GM21737 (cell line): ENCODE data around the gene REXO5.
"Not testable (repeated sequence)": the region's sequence is repeated elsewhere in the genome, so short reads cannot be mapped to it uniquely, and the experiment has no call there.

Experiments used
- ATAC-seq: cut with Tn5 transposase; IDR thresholded peaks from one replicate; pipeline ENCODE4 v1.9.1; 2021; ENCODE audit warnings: mild to moderate bottlenecking, moderate library complexity; ENCODE audit not compliant: unreplicated experiment

REXO5 gene, protein sequence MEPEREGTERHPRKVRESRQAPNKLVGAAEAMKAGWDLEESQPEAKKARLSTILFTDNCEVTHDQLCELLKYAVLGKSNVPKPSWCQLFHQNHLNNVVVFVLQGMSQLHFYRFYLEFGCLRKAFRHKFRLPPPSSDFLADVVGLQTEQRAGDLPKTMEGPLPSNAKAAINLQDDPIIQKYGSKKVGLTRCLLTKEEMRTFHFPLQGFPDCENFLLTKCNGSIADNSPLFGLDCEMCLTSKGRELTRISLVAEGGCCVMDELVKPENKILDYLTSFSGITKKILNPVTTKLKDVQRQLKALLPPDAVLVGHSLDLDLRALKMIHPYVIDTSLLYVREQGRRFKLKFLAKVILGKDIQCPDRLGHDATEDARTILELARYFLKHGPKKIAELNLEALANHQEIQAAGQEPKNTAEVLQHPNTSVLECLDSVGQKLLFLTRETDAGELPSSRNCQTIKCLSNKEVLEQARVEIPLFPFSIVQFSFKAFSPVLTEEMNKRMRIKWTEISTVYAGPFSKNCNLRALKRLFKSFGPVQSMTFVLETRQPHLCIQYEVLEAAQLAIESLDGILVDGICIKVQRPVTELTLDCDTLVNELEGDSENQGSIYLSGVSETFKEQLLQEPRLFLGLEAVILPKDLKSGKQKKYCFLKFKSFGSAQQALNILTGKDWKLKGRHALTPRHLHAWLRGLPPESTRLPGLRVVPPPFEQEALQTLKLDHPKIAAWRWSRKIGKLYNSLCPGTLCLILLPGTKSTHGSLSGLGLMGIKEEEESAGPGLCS

DNA sequence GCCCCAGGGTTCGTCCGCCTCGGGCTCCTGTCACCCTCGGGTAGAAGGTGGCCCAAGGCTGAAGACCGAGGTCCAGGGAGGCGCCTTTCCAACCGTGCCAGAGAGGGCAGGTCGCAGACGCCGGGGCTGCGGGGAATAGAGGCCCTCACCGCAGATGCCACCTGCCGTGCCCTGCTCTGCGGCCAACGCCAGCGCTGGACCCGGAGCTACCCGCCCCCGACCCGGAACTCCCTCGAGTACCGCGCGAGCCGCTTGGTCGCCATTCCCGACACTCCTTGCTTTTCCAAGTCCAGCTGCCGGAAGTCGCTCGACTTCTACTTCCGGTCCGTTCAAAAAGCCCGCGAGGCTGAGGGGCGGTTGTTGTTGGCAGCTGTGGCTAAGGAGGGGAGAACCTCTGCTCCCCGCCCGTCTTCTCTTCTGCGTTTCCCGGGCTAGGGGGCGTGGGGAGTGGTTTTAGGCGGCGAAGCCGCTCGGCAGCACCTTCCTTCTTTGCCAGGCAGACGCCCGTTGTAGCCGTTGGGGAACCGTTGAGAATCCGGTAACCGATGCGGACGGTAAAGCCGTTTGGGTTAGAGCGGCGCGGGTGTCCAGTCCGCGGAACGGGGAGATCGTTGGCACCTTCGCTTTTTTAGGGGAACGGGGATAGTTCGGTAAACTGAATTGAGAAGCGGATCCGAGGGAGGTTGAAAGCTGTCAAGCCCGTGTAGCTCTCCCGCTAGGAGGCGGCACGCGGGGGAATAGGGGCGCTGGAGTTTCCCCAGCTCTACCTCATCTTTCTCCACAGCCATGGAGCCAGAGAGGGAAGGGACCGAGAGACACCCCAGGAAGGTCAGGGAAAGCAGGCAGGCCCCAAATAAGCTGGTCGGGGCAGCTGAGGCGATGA is at the start of gene REXO5, which contains the start of gene ERI2:
TSS of gene REXO5 (plus strand) at position 360 of the 883 bp plus-strand sequence. CDS start at position 787, 427 bp downstream.
TSS of gene ERI2 (minus strand) at position 305 of the 883 bp plus-strand sequence. CDS start at position 263, 42 bp downstream.
- ATAC-seq, result peak; percentile 66

DNA sequence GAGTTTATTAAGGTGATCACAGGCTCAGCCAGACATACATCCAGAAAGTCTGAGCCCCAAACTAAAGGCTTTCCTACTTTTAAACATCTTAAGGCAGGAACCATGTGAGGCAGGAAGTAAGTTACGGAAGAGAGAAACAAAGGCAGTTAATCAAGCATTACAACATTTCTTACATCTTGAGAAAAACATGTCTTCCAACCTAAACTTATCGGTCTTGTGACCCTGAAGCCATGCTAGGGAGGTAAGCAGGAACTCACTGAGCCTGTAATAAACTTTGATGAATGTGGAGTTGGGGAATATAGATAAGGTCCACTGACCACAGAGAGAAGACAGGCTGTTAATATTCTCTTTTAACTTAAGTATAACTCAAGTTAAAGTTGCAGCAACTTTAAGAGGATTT is 46.0 kb upstream of the REXO5 start:
- no peak for ATAC-seq

GRCh38 chr16:20761175-20761574 is 45.2 kb upstream of the REXO5 start:
- ATAC-seq, result no peak

DNA sequence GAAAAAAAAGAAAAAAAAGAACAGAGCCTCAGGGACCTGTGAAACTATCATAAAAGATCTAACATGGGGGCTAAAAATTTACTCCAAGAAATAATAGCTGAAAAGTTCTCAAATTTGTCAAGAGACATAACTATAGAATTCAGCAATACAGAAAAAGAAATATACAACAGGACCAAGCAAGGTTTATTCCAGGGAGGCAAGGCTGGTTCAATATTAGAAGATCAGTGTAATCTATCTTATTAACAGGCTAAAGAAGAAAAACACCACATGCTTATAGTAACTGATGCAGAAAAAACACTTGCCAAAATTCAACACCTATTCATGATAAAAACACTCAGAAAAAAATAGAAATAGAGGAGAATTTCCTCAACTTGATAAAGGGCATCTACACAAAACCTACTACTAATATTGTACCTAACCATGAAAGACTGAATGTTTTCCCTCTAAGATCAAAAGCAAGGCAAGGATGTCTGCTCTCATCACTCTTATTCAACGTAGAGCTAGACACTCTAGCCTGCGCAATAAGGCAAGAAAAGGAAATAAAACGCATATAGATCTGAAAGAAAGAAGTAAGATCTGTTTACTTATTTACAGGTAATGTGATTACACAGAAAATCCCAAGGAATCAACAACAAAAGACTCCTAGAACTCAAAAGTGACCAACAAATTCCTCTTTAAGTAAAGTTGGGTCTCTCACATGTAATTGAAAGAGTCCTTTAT is 43.8 kb upstream of the REXO5 start:
- no peak for ATAC-seq

GRCh38 chr16:20763461-20764232 is 42.7 kb upstream of the REXO5 start, which contains the start of gene ACSM3:
Gene ACSM3, plus strand, starts transcription at chr16:20764014. Its CDS starts 6,021 bp downstream, at chr16:20770035.
- peak; percentile 97 for ATAC-seq

DNA sequence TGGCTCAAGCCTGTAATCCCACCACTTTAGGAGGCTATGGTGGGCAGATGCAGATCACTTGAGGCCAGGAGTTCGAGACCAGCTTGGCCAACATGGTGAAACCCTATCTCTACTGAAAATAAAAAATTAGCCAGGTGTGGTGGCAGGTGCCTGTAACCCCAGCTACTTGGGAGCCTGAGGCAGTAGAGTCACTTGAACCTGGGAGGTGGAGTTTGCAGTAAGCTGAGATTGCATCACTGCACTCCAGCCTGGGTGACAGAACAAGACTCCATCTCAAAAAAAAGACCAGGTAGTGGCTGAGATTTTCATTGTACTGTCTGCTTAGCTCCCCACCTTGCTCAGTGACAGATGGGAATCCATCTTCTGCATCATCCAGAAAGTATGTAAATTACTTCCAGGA is 41.9 kb upstream of the REXO5 start:
- not testable (repeated sequence) for ATAC-seq

- ATAC-seq, result no peak
These were observed 40.6 kb upstream of the REXO5 start for GRCh38 chr16:20765732-20766131.

- ATAC-seq, result no peak
These were observed 40.0 kb upstream of the REXO5 start for GRCh38 chr16:20766294-20766693.

DNA sequence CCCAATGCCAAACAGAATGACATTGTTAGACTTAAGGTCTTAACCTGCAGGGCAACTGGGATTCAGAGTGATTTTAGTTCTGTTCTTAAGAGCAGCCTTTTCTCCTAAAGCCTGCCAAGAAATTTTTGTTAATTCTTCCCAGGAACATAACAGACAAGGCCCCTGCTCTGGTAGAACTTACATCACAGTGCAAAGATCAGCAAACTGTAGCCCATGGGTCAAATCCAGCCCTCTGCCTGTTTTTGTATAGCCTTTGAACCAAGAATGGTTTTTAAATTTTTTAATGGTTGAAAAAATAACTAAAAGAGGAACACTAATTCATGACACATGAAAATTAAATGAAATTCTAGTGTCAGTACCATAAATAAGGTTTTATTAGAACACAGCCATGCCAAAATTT is 38.8 kb upstream of the REXO5 start:
- ATAC-seq, result no peak

DNA sequence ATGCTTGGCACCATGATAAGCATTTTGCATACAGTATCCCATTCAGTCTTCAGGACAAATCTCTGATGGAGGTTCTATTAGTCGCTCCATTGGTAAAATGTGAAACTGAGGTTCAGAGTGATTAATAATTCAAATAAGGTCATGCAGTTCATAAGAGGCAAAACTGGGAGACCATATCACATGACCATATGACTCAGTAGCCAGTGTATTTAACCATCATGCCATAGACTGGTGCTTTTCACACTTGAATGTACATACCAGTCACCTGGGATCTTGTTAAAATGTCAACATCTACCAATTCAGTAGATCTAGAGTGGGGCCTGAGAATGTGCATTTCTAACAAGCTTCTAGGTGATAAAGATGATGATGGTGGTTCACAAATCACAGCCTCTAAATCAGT is 38.2 kb upstream of the REXO5 start:
- no peak for ATAC-seq

- no peak for ATAC-seq
These were observed 37.5 kb upstream of the REXO5 start for GRCh38 chr16:20768818-20769217.

DNA sequence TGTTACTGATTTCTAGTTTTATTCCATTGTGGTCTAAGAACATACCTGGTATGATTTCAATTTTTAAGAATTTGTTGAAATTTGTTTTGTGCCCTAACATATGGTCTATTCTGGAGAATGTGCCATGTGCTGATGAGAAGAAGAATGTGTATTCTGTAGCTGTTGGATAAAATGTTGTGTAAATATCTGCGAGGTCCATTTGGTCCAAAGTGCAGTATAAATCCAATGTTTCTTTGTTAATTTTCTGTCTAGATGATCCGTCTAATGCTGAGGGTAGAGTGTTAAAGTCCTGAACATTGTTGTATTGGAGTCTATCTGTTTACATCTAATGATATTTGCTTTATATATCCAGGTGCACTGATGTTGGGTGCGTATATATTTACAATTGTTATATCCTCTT is 32.6 kb upstream of the REXO5 start:
- no peak for ATAC-seq

- no peak for ATAC-seq
These were observed 31.5 kb upstream of the REXO5 start for GRCh38 chr16:20774703-20775362.

GRCh38 chr16:20781697-20782096 is 24.6 kb upstream of the REXO5 start:
- no peak for ATAC-seq

DNA sequence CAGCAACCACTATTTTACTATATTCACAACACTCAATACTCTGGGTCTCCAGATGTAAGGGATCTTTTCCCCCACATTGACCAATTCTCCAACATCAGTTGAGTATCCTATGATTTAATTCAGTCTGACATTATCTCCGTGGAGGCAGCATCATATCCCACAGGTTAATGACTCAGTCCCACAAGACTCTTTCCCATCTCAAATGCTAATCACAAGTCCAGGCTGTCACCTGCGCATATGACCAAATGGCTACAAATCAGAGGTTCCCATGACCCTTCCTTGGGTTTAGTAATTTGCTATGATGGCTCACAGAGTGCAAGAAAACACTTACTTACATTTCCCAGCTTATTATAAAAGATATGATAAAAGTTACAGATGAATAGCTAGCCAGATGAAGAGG is 23.9 kb upstream of the REXO5 start:
- ATAC-seq, result no peak

DNA sequence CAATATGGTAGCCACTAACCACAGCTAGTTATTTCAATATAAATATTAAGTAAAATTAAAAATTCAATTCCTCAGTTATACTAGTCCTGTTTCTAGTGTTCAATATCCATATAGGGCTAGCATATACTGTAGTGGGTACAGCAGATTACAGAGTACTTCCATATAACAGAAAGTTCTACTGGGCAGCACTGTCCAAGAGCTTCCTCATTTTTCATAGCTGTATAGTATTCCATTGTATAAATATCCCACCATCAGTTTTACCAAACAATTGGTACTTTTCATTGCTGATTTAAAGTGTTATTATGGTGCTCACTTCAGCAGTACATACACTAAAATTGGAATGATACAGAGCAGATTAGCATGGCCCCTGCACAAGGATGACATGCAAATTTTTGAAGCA is 22.1 kb upstream of the REXO5 start:
- ATAC-seq, result no peak

GRCh38 chr16:20789130-20789529 is 17.2 kb upstream of the REXO5 start:
- no peak for ATAC-seq

DNA sequence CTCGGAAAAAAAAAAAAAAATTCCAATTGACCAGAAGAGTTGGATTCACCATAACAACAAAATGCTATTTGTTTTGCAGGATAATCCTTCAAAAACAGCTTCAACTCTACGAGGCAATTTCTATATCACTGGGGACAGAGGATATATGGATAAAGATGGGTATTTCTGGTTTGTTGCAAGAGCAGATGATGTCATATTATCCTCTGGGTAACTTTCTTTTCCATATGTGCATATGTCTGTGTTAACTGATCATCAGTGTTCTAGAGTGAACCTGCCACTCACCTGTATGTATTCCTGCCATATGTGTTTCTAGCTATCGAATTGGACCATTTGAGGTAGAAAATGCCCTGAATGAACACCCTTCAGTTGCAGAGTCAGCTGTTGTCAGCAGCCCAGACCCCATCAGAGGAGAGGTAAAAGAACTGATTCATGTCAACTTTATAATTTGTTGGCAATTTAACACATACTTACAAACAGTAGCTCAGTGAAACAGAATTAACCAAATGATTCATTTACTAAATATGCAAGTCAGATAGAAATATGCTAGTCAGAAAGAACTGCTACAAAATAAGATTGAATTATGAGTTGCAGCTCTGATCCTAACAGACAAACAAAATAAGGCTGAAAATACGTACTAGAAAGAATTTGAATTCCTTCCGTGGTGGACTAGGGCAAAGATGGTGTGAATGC is 14.3 kb upstream of the REXO5 start:
- ATAC-seq, result no peak
